ENCODE results near the gene SAMD11. TPM values are rescaled to one million over a fixed set of nuclear protein-coding genes. Genes with fewer than 3 reads are reported as not detected.

Gene SAMD11
- total RNA-seq, 1 donor from 2014 or later, result 19.5 TPM

- H3K27ac Mint-ChIP-seq (ENCODE audit: unreplicated experiment), result no peak overlapping the region
Observed at GRCh38 chr1:907611-908451, 15.9 kb upstream of the SAMD11 start.

DNA sequence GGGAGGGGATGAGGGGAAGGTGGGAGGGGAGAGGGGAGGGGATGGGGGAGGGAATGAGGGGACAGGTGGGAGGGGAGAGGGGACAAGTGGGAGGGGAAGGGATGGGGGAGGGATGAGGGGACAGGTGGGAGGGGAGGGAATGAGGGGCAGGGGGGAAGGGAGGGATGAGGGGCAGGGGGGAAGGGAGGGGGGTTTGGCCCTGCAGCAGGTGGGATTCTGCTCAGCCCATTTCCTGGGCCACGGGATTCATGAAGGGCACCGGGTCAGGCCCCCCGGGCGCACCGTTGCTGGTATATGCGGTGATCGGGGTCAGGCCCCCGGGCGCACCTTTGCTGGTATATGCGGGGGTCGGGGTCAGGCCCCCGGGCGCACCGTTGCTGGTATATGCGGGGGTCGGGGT is 15.1 kb upstream of the SAMD11 start:
- Mint-ChIP-seq H3K27me3 (ENCODE audit: unreplicated experiment) (peaks cover 7% of the 10 kb centered on the region), H3K27ac (ENCODE audit: unreplicated experiment) (no peak overlapping the region), H3K4me3 (ENCODE audit: unreplicated experiment) (no peak overlapping the region), H3K36me3 (ENCODE audit: unreplicated experiment) (no peaks in the 10 kb centered on the region), H3K9me3 (ENCODE audit: unreplicated experiment) (no peaks in the 10 kb centered on the region), H3K4me1 (ENCODE audit: unreplicated experiment) (peaks cover 25% of the 10 kb centered on the region)
- TF ChIP-seq CTCF (IDR thresholded peaks at IDR 0.05), result no peak
- no peak for DNase-seq (ENCODE audit: extremely low spot score, unreplicated experiment)

More at GRCh38 chr1:907611-908451, 15.9 kb upstream of the SAMD11 start:
- Mint-ChIP-seq H3K4me1 (ENCODE audit: unreplicated experiment) (peaks cover 25% of the 10 kb centered on the region), H3K4me3 (ENCODE audit: unreplicated experiment) (no peak overlapping the region), H3K9me3 (ENCODE audit: unreplicated experiment) (no peaks in the 10 kb centered on the region), H3K36me3 (ENCODE audit: unreplicated experiment) (no peaks in the 10 kb centered on the region), H3K27me3 (ENCODE audit: unreplicated experiment) (peaks cover 6% of the 10 kb centered on the region)
- TF ChIP-seq CTCF (IDR thresholded peaks at IDR 0.05), result no peak
- no peak for DNase-seq (ENCODE audit: extremely low spot score, unreplicated experiment)

- peaks cover 13% of the 10 kb centered on the region for H3K27me3 Mint-ChIP-seq (ENCODE audit: unreplicated experiment)
- peaks cover 24% of the 10 kb centered on the region for H3K4me1 Mint-ChIP-seq (ENCODE audit: unreplicated experiment)
- H3K27ac Mint-ChIP-seq (ENCODE audit: unreplicated experiment), result no peak overlapping the region
- no peak for DNase-seq (ENCODE audit: extremely low spot score, unreplicated experiment)
- TF ChIP-seq CTCF (IDR thresholded peaks at IDR 0.05), result no peak
- no peaks in the 10 kb centered on the region for H3K36me3 Mint-ChIP-seq (ENCODE audit: unreplicated experiment)
- H3K9me3 Mint-ChIP-seq (ENCODE audit: unreplicated experiment), result no peaks in the 10 kb centered on the region
- H3K4me3 Mint-ChIP-seq (ENCODE audit: unreplicated experiment), result no peak overlapping the region
Observed at GRCh38 chr1:909861-910310, 13.8 kb upstream of the SAMD11 start.

DNA sequence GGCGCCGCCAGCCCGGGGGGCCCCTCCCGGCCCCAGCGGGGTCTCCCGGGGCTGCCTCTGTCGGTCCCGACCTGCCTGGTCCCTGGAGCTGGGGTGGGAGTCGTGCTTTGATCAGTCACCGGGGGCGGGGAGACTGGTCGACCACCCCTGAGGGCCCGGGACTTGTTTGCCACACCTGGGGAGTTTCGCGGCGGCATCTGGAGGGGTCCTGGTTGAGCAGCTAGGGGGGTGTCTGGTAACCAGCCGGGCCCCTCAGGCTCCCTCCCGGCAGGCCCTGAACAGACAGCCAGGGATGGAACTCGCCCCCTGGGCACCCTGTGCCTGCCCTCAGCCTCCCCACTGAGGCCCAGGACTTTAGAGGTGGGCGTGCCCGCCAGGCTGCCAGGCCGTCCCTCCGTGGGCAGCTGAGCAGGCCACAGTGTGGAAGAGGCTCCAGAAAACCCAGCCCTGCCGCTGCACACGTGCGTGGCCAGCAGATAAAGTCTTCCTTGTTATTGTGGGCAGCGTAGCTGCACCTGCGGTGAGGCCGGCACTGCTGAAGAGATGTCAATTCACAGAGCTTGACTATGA is 13.3 kb upstream of the SAMD11 start:
- no peak overlapping the region for H3K4me3 Mint-ChIP-seq (ENCODE audit: unreplicated experiment)
- no peaks in the 10 kb centered on the region for H3K9me3 Mint-ChIP-seq (ENCODE audit: unreplicated experiment)
- TF ChIP-seq CTCF (IDR thresholded peaks at IDR 0.05), result no peak
- no peak for DNase-seq (ENCODE audit: extremely low spot score, unreplicated experiment)
- H3K4me1 Mint-ChIP-seq (ENCODE audit: unreplicated experiment), result peaks cover 20% of the 10 kb centered on the region
- no peaks in the 10 kb centered on the region for H3K36me3 Mint-ChIP-seq (ENCODE audit: unreplicated experiment)
- H3K27me3 Mint-ChIP-seq (ENCODE audit: unreplicated experiment), result peaks cover 18% of the 10 kb centered on the region
- no peak overlapping the region for H3K27ac Mint-ChIP-seq (ENCODE audit: unreplicated experiment)

Data from osteocyte (in vitro differentiated cells).